NCI-H2227 treated with DMSO at 0.1 percent for 48 hours (cell line): ENCODE measurements around the gene FSTL5.

ENCODE experiments used
- DNase-seq: peaks from one replicate; lab custom pipeline; 2025; lab: John Stamatoyannopoulos, UW

FSTL5 gene

DNA sequence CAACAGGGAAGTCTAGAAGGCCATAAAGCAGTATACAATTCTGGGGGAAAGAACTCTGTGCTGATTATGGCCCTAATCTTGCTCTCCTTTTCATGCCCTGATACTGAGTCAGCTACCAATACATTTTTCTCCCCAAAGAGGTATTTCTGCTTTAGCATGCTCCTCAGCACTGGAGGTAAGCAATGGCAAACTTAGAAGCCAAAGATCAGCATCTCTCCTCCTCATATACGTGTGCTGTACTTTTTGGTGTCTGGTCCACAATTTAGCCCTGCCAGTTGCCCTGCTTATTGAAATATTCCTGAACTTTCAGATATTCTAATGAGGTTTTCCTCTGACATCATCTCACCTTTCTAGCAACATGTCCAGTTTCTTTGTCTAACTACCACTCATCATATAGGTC lies 226.2 kb downstream of the FSTL5 start:
- no peak for DNase-seq

DNA sequence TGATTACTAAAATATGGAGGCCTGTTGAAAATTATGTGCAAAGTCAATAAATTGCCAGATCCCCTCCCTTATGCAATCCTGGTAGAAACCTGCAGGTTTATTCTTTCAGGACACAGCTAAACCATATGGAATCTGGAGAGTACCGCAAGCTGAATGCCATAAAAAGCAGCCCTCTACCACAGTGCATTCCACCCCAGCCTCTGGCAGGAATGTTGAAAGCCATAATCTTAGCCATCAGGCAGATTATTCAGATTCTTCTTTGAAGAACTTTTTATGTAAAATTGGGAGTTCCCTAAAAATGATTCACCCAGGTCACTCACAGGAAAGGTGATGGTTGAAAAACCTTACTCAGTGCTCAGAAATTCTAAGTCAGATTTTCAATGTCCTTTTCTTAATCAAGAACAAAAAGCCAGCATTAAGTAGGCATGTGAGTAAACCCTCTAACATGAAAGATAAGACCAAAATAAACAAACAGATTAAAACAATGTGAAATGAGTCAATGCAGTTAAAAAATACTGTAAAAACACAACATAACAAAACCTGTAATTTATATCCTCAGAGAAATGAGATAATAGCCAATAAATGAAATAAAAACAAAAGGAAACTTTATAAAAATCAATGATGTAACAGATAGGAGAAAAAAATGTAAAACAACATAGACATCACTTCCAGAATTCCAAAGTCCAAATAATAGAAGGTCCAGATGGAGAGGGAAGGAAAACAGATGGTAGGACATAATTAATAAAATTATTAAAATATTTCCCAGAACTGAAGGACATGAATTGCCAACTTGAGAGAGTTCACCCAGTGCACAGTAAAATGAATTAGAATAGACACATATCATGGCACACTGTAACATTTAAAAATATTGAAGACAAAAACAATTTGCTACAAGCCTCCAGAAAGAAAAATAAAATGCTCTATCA lies 226.9 kb downstream of the FSTL5 start:
- DNase-seq: no peak

DNA sequence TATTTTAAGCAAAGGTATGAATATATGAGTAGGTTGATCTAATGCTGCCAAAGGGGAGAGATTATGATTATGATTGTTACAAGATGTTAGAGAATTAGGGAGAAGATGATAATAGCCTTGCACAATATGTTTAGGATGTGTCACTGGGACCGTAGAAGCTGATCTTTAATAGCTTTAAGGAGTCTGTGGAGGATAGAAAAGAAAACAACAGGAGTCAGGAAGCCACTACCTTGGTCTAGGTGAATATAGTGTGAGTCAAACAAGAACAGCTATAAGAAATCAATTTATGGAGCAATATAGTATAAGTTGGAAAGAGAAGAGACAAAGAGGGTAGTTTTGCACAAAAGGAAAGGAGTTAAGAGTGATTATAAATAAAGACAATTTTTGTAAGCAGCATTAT lies 232.7 kb downstream of the FSTL5 start:
- no peak for DNase-seq

DNA sequence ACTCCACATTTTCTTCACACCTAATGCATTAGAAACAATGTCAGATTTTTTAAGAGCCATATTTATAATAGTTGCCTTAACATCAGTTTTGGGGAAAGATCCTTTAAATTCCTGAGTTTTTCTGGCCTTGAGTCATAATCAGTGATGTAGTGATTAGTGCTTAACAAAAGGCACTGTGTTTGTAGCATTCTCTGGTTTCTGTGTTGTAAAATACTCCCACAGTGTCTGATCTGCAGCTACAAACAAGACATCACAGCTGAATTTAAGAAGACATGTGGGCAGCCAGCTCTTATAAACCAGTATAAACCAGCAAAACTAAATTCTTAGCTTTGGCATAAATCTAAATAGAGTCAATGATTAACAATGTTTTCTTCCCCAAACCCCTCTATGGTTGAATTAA lies 233.8 kb downstream of the FSTL5 start:
- no peak for DNase-seq

DNA sequence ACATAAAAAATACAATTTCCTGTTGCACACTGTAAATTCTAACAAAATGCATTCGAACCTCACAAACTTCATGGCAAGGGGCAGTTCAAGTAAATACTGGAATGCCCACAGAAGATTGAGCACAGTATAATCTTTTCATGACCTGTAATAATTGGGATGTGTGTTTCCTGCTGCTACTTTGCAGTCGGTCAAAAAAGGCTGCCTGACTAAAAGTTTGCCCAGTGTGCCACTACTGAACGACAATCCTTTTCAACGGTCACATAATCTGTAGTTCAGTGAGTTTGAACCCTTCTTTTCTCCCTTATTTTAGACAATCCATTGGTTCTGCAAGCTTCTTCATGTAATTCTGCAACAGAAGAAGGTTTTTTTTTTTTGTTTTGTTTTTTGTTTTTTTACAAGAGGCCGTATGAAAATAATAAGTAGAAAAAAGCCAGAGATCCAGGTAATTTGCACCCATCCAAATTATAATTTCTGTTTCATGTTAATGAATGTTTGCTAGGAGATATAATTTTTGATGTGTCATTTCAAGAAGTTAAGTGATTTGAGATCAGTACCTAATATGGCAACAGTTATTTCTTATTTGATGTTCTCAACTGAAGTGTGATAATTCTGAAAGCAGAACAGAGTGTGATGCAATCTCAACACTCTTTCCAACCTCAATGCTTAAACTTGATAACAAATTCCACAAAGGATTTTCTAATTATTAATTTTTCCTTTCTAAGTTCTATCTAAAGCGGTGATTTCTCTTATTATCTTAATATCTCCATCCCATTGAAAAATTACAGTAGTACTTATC lies 237.6 kb downstream of the FSTL5 start:
- DNase-seq: no peak

DNA sequence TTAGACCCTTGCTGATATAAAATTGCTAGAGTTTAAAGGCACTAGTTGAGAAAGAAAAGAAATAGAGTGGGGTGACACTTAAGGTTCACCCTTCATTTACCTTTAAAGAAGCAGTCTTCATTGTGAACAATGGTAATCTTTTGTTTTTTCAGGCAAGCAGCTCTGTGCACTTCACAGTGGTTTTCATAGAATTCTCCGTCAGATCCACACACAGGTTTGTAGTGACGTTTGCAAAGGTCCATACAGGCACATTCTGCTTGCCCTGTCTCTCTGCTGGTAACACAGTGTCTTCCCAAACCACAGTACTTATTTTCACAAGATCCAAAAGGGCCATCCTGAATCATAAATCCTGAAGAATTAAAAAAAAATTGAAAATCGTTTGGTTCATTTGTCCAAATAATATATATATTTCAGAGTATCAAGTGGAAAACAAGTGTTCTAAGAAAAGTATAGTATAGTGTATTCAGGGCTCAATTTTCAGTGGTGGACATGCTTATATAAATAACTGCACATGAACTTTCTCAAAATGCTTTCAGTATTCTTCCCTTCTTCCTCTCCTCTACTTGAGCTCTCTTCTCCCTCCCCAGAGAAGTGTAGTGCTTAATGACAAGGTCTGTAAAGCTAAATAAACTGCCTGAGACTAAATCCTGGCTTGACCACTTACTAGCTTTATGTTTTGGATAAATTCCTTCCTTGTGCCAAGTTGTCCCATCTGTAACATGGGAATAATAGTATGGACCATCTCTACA lies 243.3 kb downstream of the FSTL5 start:
- DNase-seq: no peak

DNA sequence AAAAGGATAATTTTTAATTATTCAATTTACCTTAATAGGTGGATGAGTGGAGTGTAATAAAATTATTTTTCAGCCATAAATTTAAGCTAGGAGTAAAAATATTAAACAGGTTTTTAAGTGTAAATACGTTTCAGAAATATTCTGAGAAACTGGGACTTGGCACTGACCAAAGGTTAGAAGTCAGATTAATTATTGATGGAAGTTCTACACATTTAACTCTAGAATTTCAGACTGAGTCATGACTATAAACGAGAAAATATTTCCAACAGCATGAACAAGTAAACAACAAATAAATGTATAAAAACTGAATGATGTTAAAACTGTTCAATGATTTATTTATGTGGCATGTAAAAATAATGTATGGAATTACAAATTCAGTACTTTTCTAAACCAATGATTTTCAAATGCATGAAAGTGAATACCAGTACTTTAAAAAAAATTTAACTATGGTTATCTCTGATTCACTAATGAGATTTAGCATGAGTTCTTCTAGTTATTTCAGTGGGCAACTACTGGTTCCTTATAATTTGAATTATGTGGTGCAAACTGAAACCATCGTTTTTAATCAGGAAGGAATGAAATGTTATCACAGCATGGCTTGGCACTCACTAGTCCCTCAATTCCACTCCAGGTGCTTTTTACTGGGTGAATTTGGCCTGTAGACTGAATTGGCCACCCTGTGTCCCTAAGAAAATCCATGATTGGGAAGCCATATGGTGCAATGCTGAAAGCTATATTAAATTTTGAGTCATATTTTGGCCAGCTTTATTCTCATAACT lies 244.2 kb downstream of the FSTL5 start:
- DNase-seq: no peak

DNA sequence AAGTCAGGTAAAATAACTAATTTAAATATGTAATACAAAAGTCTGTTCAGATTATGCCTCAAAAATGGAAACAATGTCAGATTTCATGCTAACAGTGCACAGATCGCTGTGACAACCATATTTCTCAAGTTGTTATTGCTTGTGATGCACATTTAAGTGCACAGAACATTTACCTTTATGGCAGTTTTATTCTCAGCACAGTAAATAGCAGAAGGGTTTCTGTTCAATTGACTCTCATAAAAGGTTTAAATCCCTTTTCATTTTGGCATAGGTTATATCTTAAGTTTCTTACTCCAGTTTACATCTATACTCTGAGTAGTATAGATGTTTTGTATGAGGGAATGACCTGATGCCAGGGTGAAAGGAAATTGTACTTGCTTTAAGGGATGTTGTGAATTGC lies 247.8 kb downstream of the FSTL5 start:
- DNase-seq: no peak

DNA sequence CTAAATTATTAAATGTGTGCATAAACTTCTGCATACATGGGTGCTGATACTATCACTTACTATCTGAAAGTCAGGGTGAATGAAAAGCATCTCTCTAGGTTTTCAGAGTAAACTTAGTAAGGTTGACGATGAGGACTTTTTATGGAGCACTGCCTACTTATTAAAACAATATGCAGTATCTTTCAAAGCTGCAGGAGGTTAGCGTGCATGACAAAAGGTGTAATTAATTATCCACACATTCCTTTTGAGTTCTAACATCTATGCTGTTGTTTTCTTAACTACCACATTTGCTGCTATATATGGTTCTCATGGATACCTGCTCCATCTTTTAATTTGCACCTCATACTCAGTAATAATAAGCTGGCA lies 256.2 kb downstream of the FSTL5 start:
- no peak for DNase-seq

DNA sequence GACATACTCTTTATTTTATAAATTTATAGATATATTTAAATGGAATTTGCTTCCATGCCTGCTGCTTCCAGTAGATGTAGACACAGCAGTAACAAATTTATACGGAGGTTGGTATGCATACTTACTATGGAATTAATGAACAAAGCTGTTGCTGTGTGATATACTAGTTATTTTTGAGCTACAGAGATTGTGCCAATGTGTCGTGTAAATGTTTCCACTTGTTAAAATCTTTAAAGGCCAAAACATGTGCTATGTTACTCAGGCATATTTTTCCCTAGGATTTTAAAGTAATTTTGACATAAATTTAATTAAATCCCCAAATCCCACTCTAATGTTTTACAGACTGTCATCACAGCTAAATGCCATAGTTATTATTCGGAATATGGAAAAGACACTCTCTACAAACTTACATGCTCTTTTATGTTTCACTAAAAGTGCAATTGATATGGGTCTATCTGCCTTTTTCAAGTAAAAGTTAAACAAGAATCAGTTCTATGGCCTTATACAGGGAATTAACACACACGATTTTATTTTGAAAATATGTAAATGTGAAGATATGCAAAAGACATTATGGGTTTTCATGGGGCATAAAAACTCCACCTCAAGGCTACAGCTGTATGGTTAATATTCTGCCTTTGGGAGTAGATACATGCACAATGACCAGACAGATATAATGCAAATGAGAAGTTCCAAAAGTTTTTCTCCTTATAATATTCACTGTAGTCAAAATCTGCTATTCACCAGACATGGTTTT lies 256.8 kb downstream of the FSTL5 start:
- no peak for DNase-seq

DNA sequence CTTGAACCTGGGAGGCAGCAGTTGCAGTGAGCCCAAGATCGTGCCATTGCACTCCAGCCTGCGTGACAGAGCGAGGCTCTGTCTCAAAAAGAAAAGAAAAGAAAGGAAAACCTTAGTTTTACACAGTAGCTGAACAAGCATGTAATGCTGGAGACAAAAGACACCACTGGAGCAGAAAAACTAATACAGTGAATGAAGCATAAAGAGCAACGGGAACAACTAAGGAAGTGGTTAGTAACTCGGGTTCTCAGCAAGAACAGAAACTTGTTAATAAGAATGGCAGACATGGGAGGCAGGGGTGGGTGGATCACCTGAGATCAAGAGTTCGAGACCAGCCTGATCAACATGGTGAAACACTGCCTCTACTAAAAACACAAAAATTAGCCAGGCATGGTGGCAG lies 263.7 kb downstream of the FSTL5 start:
- DNase-seq: no peak

DNA sequence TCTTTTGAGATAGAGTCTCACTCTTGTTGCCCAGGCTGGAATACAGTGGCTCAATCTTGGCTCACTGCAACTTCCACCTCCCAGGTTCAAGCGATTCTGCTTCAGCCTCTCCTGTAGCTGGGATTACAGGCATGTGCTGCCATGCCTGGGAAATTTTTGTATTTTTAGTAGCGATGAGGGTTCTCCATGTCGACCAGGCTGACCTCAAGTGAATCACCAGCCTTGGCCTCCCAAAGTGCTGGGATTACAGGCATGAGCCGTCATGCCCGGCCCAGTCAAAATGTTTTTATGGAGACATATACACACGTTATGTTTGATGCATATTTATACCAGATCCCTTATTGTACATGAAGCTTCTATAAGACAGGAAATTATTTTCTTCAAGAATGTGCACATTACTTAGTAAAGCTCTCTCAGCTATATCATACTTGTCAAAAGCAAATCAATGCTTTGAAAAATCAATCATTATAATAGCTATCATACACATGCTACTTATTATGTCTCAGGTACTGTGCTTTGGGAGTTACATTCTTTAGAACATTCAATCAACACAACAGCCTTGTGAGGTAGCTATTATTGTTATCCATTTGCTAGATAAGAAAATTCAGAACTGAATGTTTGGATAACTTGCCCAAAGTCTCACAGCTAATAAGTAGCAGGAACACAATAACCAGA lies 269.2 kb downstream of the FSTL5 start:
- no peak for DNase-seq

DNA sequence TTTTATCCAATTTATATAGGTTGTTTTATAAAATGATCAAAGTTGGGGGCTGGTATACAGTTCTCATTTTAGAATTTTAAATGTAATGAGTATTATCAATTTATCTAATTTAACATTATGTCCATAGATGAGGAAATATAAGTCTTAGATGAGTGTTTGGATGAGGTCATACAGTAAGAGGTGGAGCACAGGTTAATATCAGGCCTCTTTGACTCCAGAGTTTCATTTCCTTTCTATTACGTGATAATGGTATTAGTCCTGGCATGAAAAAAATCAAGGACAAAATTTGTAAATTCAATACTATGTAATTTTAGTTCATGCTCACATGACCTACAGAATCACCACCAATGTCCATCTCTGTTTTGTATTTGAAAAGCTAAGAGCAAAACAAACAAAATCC lies 269.8 kb downstream of the FSTL5 start:
- DNase-seq: no peak

DNA sequence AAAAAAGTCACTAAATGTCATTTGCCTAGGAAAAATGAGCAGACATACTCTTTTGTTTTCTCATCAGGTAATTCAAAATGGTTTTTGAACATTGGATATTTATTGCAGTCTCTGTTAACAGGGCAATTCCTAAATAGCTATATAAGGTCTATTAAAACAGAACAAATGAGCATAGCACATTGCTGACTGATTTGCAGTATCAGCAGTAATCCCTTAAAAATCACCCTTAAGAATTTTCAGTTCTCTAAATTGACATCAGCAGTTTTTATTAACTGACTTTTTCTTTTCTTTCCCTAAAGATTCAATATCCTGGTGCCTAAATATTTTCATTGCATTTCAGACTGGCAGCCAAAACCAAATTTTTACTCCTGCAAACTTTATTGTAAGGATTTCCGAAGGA lies 270.2 kb downstream of the FSTL5 start:
- DNase-seq: no peak

DNA sequence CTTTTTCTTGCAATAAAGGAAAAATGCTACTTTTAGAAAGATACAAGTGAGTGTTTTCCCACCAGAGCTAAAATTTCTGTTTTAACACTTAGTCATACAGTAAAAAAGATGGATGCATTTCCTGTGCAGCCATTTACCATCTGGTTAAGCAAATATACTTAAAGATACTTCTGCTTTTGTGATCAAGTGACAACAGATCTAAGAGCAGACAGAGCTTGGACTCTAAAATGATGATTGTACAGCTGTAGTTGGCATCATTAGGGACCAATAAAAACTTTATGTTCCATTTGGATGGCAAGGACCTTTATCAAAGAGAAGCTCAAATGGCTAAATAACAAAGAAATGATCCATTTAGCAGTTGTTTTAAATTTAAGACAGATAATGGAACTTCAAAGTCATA lies 270.8 kb downstream of the FSTL5 start:
- no peak for DNase-seq

DNA sequence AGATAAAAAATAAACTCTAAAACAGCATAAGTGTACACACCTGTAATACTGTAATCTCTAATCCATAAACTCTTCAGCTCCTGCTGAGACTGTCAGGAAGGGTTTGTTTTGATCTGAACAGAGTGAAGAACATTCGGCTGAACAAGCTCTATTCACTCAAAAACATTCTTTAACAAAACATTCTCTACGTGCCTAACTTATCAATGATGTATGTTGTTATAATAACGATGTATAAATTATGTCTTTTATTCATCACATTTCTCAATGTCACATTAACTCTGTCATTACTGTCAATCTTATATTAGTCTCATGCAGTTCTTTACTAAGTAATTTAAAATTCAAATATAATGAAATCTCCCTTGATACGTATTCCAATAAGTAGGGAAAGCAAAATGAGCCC lies 280.6 kb downstream of the FSTL5 start:
- DNase-seq: no peak

DNA sequence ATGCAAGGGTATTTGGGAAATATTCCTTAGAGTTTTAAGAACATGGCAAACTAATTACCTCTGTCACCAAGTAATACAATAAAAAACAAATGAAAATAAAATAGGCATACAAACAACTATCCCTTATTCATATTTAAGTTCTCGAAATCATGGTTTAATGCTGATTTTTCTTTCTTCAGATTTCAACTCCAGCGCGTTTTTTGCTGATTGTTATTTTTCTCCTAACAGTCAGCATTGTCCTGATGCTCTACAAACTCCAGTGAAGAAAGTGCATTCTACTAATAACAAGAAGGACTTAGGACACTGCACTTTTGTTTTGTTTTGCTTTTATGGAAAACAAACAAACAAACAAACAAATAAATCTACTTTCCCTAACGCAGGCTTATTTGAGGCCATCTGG lies 282.4 kb downstream of the FSTL5 start:
- no peak for DNase-seq

DNA sequence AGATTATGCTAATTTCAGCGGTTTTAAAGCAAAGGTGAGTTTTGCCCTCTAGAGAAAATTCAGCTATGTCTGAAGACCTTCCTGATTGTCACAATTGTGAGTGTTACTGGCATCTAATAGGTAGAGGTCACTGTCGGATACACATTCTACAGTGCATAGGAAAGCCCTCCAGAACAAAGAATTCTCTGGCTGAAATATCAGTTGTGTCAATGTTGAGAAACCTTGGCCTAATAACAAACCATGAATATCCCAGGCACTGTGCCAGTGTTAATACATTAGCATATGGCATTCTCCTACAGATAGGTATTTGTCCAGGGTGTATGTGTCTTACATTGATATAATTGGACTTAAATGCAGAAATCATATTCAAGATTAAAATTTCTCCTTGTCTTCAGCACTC lies 294.3 kb downstream of the FSTL5 start:
- no peak for DNase-seq

DNA sequence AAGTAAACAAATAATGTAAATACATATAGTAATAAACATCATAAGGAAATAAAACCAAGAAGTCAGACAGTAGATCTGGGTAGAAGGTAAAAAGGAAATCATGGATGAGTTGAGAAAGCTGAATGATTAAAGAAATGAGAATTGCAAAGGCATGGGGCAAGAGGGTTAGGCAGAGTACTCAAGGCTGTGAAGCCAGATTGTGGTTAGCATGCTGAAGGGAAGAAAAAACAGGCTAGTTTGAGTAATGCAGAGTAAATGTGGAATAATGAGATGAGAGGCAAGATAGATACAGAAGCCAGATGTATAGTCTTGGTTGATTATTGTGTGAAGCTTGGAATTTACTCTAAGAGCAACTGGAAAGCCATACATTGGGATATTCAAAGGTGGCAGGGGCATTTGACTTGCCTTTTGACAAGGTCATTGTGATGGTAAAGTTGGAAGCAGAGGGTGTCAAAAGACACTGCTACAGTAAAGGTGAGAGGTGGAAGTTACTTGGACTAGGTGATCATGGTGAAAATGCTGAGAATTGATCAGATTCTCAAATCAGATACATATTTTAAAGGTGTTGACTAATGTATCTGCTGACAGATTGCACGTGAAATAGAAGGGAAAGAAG lies 307.0 kb downstream of the FSTL5 start:
- no peak for DNase-seq

DNA sequence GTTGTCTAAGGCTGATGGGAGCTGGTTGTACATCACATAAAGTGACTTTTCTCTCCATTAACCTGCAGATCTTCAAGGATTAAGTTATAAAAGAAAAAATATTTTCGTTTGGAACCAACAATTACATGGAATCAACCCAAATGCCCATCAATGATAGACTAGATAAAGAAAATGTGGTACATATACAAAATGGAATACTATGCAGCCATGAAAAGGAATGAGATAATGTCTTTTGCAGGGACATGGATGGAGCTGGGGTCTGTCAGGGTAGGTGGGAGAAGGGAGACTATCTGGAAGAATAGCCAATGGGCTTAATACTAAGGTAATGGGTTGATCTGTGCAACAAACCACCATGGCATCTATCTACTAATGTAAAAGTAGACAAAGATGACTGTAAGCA lies 313.2 kb downstream of the FSTL5 start:
- no peak for DNase-seq
